Measurements from ENCODE around the gene AAGAB. TPM values are rescaled to one million over a fixed set of nuclear protein-coding genes. Genes with fewer than 3 reads are reported as not detected.
"Not testable (repeated sequence)": the region's sequence is repeated elsewhere in the genome, so short reads cannot be mapped to it uniquely, and the experiment has no call there.

The AAGAB gene
- total RNA-seq, 1 experiment from 2014 or later: 52.0 TPM

DNA sequence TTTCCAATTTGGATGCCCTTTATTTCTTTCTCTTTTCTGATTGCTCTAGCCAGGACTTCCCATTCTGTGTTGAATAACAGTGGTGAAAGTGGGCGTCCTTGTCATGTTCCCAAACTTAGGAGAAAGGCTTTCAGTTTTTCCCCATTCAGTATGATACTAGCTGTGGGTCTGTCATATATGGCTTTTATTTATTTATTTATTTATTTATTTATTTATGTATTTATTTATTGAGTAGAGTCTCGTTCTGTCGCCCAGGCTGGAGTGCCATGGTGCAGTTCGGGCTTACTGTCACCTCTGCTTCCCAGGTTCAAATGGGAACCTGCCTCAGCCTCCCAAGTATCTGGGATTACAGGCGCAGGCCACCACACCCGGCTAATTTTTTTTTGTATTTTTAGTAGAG lies 31.9 kb upstream of the AAGAB start:
- H3K9me3 ChIP-seq (ENCODE audit: control insufficient read depth in 1 of 2, insufficient read depth in 1 of 2, low read depth in 1 of 2, low read length in 2 of 2); POLR2A ChIA-PET; intact Hi-C loops (cut with micrococcal nuclease); H4K20me1 ChIP-seq (ENCODE audit: insufficient read depth); ATAC-seq; H3K4me2 ChIP-seq (ENCODE audit: low read length); H2AFZ ChIP-seq (ENCODE audit: low read depth, low read length, poor library complexity, severe bottlenecking); H3K4me1 ChIP-seq (ENCODE audit: control insufficient read depth in 1 of 2, insufficient read depth in 2 of 2, low read length in 2 of 2); H3K36me3 ChIP-seq (ENCODE audit: control insufficient read depth in 1 of 2, insufficient read depth in 2 of 2, low read length in 2 of 2); DNase-seq (ENCODE audit: low read depth, low spot score); BruUV-seq (replicated peaks); H3K79me2 ChIP-seq (ENCODE audit: insufficient read depth, low read length); CTCF ChIA-PET; H3K27me3 ChIP-seq (ENCODE audit: insufficient read depth, low read length); H3K9me2 ChIP-seq (ENCODE audit: insufficient read depth); H3K4me3 ChIP-seq (replicated peaks in 1 of 2; ENCODE audit: low read depth in 1 of 2, low read length in 2 of 2); RAD21 ChIA-PET (ENCODE audit: low non-redundant PET in 1 of 2, low total read pairs in 2 of 2, uncharacterized antibody in 2 of 2, unreplicated experiment in 2 of 2); H3K27ac ChIP-seq (ENCODE audit: low read depth, low read length); H3K9ac ChIP-seq (ENCODE audit: low read length): not testable (repeated sequence)

DNA sequence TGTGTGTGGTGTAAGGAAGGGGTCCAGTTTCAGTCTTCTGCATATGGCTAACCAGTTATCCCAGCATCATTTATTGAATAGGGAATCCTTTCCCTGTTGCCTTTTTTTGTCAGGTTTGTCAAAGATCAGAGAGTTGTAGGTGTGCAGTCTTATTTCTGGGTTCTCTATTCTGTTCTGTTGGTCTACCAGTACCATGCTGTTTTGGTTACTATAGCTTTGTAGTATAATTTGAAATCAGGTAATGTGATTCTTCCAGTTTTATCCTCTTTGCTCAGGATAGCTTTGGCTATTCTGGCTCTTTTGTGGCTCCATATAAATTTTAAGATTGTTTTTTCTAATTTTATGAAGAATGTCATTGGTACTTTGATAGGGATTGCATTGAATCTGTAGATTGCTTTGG lies 31.2 kb upstream of the AAGAB start:
- H3K27ac ChIP-seq (ENCODE audit: low read depth, low read length); DNase-seq (ENCODE audit: low read depth, low spot score); CTCF ChIA-PET; H3K4me1 ChIP-seq (ENCODE audit: control insufficient read depth in 1 of 2, insufficient read depth in 2 of 2, low read length in 2 of 2); BruUV-seq (replicated peaks); H3K9me2 ChIP-seq (ENCODE audit: insufficient read depth); H3K4me3 ChIP-seq (replicated peaks in 1 of 2; ENCODE audit: low read depth in 1 of 2, low read length in 2 of 2); ATAC-seq; H2AFZ ChIP-seq (ENCODE audit: low read depth, low read length, poor library complexity, severe bottlenecking); H3K4me2 ChIP-seq (ENCODE audit: low read length); H3K9ac ChIP-seq (ENCODE audit: low read length); POLR2A ChIA-PET; H3K79me2 ChIP-seq (ENCODE audit: insufficient read depth, low read length); intact Hi-C loops (cut with micrococcal nuclease); H3K27me3 ChIP-seq (ENCODE audit: insufficient read depth, low read length); H3K36me3 ChIP-seq (ENCODE audit: control insufficient read depth in 1 of 2, insufficient read depth in 2 of 2, low read length in 2 of 2); H3K9me3 ChIP-seq (ENCODE audit: control insufficient read depth in 1 of 2, insufficient read depth in 1 of 2, low read depth in 1 of 2, low read length in 2 of 2); H4K20me1 ChIP-seq (ENCODE audit: insufficient read depth); RAD21 ChIA-PET (ENCODE audit: low non-redundant PET in 1 of 2, low total read pairs in 2 of 2, uncharacterized antibody in 2 of 2, unreplicated experiment in 2 of 2): not testable (repeated sequence)

DNA sequence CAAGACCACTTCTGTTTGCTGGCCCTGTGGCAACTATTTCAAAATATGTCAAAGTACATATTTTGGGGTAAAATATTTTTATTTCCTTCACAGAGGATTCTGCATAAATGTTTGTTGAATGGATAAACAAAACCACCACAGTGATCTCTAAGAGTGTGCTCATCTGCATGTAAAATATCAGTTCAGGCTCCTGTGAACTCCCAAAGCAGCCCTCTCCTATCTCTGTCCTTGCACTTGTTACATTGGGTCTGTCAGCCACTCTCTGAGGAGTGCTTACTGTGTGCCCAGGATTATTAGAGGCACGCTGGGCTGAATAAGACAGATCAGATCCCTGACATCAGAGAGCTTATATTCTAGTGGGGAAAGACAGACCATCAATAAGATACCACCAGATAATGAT lies 27.3 kb upstream of the AAGAB start:
- no peak for DNase-seq (ENCODE audit: low read depth, low spot score)
- ChIA-PET CTCF (interaction anchor here (1.0 kb wide), 1 partner anchor 41 kb away, joined by 3 read pairs; no protein-coding TSS in a partner anchor), POLR2A (no interaction called here), RAD21 (ENCODE audit: low non-redundant PET in 1 of 2, low total read pairs in 2 of 2, uncharacterized antibody in 2 of 2, unreplicated experiment in 2 of 2) (no interaction called here)
- Histone ChIP-seq H3K36me3 (ENCODE audit: control insufficient read depth in 1 of 2, insufficient read depth in 2 of 2, low read length in 2 of 2) (no peaks in the 10 kb centered on the region), H3K4me2 (ENCODE audit: low read length) (no peak overlapping the region), H2AFZ (ENCODE audit: low read depth, low read length, poor library complexity, severe bottlenecking) (no peak overlapping the region), H3K27ac (ENCODE audit: low read depth, low read length) (no peak overlapping the region), H3K79me2 (ENCODE audit: insufficient read depth, low read length) (no peaks in the 10 kb centered on the region), H3K9me3 (ENCODE audit: control insufficient read depth in 1 of 2, insufficient read depth in 1 of 2, low read depth in 1 of 2, low read length in 2 of 2) (no peaks in the 10 kb centered on the region; a peak in 1 of 4 replicates), H3K9me2 (ENCODE audit: insufficient read depth) (no peaks in the 10 kb centered on the region), H3K4me3 (replicated peaks in 1 of 2; ENCODE audit: low read depth in 1 of 2, low read length in 2 of 2) (no peak overlapping the region), H4K20me1 (ENCODE audit: insufficient read depth) (no peaks in the 10 kb centered on the region), H3K4me1 (ENCODE audit: control insufficient read depth in 1 of 2, insufficient read depth in 2 of 2, low read length in 2 of 2) (no peaks in the 10 kb centered on the region), H3K27me3 (ENCODE audit: insufficient read depth, low read length) (no peaks in the 10 kb centered on the region), H3K9ac (ENCODE audit: low read length) (no peak overlapping the region)
- intact Hi-C loops (cut with micrococcal nuclease): no loop called here
- no peak for ATAC-seq
- BruUV-seq (replicated peaks): no TSS peak
- TF ChIP-seq, protein P1, sequence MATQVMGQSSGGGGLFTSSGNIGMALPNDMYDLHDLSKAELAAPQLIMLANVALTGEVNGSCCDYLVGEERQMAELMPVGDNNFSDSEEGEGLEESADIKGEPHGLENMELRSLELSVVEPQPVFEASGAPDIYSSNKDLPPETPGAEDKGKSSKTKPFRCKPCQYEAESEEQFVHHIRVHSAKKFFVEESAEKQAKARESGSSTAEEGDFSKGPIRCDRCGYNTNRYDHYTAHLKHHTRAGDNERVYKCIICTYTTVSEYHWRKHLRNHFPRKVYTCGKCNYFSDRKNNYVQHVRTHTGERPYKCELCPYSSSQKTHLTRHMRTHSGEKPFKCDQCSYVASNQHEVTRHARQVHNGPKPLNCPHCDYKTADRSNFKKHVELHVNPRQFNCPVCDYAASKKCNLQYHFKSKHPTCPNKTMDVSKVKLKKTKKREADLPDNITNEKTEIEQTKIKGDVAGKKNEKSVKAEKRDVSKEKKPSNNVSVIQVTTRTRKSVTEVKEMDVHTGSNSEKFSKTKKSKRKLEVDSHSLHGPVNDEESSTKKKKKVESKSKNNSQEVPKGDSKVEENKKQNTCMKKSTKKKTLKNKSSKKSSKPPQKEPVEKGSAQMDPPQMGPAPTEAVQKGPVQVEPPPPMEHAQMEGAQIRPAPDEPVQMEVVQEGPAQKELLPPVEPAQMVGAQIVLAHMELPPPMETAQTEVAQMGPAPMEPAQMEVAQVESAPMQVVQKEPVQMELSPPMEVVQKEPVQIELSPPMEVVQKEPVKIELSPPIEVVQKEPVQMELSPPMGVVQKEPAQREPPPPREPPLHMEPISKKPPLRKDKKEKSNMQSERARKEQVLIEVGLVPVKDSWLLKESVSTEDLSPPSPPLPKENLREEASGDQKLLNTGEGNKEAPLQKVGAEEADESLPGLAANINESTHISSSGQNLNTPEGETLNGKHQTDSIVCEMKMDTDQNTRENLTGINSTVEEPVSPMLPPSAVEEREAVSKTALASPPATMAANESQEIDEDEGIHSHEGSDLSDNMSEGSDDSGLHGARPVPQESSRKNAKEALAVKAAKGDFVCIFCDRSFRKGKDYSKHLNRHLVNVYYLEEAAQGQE (IDR thresholded peaks at IDR 0.05; ENCODE audit: low read depth): no peak
- TF ChIP-seq, protein P2, sequence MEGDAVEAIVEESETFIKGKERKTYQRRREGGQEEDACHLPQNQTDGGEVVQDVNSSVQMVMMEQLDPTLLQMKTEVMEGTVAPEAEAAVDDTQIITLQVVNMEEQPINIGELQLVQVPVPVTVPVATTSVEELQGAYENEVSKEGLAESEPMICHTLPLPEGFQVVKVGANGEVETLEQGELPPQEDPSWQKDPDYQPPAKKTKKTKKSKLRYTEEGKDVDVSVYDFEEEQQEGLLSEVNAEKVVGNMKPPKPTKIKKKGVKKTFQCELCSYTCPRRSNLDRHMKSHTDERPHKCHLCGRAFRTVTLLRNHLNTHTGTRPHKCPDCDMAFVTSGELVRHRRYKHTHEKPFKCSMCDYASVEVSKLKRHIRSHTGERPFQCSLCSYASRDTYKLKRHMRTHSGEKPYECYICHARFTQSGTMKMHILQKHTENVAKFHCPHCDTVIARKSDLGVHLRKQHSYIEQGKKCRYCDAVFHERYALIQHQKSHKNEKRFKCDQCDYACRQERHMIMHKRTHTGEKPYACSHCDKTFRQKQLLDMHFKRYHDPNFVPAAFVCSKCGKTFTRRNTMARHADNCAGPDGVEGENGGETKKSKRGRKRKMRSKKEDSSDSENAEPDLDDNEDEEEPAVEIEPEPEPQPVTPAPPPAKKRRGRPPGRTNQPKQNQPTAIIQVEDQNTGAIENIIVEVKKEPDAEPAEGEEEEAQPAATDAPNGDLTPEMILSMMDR (IDR thresholded peaks at IDR 0.05 in 2 of 3, conservative IDR thresholded peaks at IDR 0.05 in 1 of 3; ENCODE audit: borderline replicate concordance in 1 of 3, insufficient read depth in 1 of 3, low read depth in 2 of 3, low read length in 2 of 3): no peak
- TF ChIP-seq POLR2AphosphoS5 (IDR thresholded peaks at IDR 0.05; ENCODE audit: low read depth, low read length) (no peak), JUND (IDR thresholded peaks at IDR 0.05) (no peak)
- TF ChIP-seq, protein P3, sequence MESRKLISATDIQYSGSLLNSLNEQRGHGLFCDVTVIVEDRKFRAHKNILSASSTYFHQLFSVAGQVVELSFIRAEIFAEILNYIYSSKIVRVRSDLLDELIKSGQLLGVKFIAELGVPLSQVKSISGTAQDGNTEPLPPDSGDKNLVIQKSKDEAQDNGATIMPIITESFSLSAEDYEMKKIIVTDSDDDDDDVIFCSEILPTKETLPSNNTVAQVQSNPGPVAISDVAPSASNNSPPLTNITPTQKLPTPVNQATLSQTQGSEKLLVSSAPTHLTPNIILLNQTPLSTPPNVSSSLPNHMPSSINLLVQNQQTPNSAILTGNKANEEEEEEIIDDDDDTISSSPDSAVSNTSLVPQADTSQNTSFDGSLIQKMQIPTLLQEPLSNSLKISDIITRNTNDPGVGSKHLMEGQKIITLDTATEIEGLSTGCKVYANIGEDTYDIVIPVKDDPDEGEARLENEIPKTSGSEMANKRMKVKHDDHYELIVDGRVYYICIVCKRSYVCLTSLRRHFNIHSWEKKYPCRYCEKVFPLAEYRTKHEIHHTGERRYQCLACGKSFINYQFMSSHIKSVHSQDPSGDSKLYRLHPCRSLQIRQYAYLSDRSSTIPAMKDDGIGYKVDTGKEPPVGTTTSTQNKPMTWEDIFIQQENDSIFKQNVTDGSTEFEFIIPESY (IDR thresholded peaks at IDR 0.05; ENCODE audit: extremely low read depth, insufficient replicate concordance, low read length): no peak

All from HCT116 (cell line).